ENCODE data around the gene SPATA6L.
"Not testable (repeated sequence)": the region's sequence is repeated elsewhere in the genome, so short reads cannot be mapped to it uniquely, and the experiment has no call there.

The SPATA6L gene

DNA sequence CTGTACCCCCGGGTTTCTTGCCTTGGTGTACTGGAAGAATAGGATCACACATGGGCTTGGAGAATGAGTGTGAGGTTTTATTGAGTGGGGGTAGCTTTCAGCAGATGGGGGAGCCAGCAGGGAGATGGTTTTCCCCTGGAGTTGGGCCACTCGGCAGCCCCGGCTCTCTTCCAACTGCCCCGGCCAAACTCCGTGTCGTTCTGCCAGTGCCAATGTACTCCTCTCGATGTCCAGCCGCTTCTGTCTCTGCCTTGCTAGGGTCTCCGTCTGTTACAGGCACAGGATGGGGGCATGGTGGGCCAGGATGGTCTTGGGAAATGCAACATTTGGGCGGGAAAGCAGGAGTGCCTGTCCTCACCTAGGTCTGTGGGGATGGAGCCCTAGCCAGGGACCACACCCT, 11.7 kb downstream of the SPATA6L start:
- no peak for DNase-seq (ENCODE audit: low read depth, low spot score)

DNA sequence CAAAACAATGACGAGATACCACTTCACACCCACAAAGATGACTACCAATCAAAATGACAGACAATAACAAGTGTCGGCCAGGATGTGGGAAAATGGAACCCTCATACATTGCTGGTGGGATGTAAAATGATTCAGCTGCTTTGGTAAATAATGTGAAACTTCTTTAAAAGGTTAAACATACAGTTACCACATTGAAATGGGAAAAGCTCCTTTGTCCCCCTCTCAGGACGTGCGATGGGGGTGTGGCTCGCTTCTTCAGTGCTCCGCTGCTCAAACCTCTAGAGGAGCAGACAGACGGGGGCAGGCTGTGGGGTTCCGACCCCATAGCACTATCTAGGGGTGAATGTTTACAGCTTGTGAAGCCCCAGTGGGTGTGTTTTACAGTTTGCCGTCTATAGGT, 12.2 kb downstream of the SPATA6L start:
- no peak for DNase-seq (ENCODE audit: low read depth, low spot score)
- H3K27ac ChIP-seq = no peak overlapping the region

More for the DNA sequence above, 11.7 kb downstream of the SPATA6L start:
- H3K27ac ChIP-seq = no peak overlapping the region

DNA sequence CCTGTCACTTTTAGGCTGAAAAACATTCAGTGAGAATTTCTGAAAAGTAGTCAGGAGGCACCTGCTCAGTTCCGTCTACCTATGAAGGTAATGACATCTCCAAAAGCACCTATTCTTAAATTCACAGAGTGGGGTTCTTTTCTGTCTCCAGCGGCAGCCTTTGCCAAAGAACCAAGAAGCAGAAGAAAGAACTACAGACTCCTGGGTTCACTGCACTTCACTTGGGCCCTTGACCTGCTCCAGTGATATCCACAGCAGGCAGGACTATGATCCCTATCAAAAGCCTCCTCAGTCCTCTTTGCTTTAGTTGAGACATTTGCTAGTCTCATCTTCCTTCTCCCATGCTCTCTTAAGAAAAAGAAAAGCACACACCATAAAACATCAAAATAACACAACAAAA, 23.9 kb downstream of the SPATA6L start:
- H3K27ac ChIP-seq = no peak overlapping the region
- no peak for DNase-seq (ENCODE audit: low read depth, low spot score)

DNA sequence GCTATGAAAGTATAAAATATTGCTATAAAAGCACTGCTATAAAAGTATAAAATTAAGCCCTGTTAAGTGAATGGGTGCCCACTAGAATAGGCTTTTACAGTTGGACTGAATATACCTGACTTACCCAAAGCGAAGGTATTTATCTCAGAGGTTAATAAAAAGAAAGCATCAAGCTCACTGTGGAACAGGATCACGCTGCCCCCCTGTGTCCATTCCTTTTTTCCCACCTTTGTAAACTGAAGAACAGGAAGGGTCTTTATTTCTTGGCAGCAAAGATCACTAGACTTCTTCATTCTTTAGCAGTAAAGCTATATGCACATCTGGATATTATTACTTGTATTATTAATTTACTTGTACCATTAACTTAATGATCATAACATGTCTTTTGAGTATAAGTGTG, 26.3 kb downstream of the SPATA6L start:
- DNase-seq (ENCODE audit: low read depth, low spot score) = no peak
- no peak overlapping the region for H3K27ac ChIP-seq

DNA sequence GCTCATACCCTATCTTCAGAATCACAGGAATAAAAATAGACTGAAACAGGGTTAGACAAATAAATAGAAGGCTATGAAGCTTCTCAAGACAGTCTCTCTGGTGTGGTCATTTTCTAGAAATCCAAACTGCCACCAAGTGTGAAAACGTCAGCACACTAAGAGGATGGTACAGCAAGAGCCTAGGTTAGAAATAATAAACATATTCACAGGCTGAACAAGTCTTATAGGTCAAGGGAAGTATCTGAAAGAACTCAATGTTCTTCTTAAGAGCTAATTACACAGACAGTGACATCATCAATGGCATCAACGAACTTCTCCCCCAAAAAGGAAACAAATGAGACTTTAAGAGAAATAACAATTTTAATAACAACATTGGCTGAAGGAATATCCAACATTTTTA, 26.9 kb downstream of the SPATA6L start:
- no peak for DNase-seq (ENCODE audit: low read depth, low spot score)
- no peak overlapping the region for H3K27ac ChIP-seq

DNA sequence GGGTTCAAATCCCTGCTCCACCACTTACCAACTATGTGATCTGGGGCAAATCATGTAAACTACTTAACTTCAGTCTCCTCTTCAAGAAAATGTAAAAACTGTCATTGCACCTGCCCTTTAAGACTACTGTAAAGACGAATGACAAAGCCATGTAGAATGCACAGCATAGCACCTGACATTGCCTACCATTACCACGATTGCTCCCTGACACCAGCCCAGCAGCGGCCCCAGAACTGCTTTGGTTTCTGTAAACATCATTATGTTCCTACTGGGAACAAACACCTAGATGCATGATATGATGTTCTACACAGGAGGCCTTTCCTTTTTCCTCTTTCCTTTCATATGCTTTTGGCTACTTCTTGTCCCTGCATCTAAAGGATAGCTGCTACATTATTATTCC, 27.3 kb downstream of the SPATA6L start:
- no peak overlapping the region for H3K27ac ChIP-seq
- no peak for DNase-seq (ENCODE audit: low read depth, low spot score)

DNA sequence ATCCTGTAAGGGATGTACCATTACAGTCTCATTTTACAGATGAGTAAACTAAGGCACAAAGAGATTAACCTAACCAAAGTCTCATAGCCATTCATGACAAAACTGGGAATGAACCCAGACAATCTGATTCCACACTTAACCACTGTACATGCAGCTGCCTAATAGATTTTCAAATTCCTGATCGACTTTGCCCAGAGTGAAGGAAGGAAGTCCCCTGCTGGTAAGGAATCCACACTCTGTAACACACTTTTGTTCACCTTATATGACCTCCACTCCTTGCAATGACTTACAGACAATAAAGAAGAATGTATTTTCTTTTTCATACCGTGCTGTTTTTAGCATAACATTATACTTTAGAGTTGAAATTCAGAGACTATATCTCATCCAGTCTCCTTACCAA, 35.4 kb downstream of the SPATA6L start:
- no peak for DNase-seq (ENCODE audit: low read depth, low spot score)
- no peak overlapping the region for H3K27ac ChIP-seq

DNA sequence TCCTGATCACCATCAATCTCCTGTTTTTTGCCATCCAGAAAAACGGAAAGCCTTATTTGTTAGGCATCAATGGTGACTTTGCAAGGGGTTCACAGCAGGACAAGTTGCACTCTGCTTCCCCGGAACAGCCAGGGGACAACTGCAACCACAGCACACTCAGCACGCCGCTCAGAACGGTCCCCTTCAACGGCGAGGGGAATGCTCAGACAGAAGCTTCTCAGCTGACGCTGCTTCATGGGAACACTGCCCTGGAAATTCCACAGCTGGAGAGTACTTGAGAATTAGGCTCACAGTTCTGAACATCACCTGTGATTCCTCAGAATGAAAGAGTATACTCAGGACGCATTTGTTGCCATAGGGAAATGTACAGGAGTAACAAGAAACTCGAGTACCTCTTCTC, 44.3 kb downstream of the SPATA6L start:
- H3K27ac ChIP-seq = no peak overlapping the region
- no peak for DNase-seq (ENCODE audit: low read depth, low spot score)

DNA sequence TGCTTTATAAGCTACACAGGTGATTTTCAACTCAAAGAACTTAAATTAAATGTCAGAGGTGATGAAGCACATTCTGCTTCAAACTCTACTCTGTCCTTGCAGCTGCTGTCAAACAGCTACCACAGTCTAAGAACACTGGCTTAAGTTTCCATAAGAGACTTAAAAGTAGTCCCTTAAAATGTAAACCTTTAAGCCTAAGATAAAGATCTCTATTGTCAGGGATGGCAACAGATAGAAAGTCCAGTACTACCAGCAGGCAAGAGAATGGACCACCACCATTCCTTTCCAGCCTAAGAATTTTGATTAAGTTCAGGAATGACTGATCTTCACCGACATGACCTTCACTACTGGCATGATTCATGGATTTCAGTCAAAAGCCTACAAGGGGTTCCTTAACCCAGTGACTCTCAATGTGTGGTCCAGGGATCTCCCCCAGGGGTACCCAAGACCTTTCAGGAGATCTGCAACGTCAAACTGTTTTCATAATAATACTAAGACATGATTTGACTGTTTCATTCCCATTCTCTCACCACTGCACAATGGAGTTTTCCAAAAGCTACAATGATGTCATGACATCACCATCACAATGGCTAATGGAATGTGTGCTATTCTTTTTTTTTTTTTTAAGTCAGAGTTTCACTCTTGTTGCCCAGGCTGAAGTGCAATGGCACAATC, 45.3 kb downstream of the SPATA6L start:
- H3K27ac ChIP-seq = no peak overlapping the region
- DNase-seq (ENCODE audit: low read depth, low spot score) = no peak

DNA sequence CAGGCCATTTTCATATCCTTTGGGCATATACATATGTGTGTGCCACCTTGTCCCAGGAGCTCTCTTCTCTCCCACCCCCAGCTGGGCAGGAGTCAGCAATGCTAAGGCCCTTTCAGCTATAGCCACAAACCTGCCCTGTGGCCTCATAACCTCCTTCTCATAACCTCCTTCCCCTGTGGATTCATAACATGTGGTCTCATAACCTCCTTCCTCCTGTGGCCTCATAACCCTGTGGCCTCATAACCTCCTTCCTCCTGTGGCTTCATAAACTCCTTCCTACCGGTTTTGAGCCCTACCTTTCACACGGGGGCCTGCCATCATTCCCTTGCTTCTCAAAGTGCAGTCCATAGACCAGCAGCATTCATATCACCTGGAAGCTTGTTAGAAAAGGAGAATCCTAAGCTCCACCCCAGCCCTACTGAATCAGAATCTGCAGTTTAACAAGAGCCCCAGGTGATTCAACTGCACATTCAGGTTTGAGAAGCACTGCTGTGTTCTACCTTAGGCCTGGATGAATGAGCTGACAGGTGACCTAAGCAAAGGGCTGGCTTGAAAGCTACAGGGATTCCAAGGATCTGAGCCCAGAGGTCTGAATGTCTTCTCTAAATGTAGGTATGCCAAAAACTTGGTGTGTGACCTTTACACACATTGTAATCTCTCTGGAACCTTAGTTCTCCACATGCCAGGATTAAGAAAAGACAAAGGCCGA, 46.1 kb downstream of the SPATA6L start:
- H3K27ac ChIP-seq = no peak overlapping the region
- DNase-seq (ENCODE audit: low read depth, low spot score) = no peak

DNA sequence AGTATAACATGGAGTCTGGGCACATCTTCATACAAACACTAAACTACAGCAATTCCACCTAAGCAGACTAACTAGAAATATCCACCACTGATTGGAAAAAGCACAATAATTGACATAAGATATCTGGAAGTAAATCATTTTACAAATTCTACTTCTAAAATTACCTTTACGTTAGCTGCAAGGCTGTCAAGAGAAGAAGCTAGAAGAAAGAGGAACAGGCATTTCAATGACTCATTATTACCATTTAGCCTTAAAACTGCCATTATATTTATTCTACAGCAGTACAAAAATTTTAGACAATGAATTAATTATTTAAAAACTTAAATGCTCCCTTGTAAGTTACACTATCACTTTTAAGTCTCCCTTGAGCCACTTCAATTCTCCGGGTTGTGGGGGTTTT, 47.6 kb downstream of the SPATA6L start:
- no peak overlapping the region for H3K27ac ChIP-seq
- DNase-seq (ENCODE audit: low read depth, low spot score) = no peak

DNA sequence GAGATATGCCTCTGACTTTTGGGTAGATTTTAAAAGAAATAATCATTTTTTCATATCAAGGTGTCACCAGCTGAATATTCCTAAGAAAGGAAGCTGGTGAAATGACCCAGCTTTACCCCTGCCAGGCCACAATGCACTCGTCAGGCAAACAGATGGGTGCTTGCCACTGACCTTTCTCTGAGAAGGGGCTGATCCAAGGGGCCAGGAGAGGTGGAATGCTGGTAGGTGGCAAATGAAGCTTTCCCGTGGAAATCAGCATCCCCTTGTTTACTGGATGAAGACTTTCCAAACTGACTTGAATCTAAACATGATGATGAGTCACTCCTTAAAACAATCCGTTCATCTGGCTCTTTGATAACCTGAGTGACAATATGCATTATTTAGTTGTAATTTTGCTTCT, 48.5 kb downstream of the SPATA6L start:
- DNase-seq (ENCODE audit: low read depth, low spot score) = no peak
- no peak overlapping the region for H3K27ac ChIP-seq

DNA sequence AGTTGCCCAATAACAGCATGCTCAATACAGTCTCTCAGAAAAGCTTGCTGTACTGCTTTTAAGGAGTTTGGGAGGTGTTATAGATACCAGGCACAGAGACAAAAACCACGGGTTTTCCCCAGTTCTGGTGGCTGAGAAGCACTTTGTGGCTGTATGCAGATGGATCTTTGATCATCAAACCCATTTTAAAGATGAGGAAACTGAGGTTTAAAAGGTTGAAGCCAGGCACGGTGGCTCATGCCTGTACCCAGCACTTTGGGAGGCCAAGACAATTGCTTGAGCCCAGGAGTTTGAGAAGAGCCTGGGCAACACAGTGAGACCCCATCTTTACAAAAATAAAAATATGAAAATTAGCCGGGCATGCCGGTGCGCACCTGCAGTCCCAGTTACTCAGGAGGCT, 50.5 kb downstream of the SPATA6L start:
- no peak for DNase-seq (ENCODE audit: low read depth, low spot score)
- H3K27ac ChIP-seq = no peak overlapping the region

DNA sequence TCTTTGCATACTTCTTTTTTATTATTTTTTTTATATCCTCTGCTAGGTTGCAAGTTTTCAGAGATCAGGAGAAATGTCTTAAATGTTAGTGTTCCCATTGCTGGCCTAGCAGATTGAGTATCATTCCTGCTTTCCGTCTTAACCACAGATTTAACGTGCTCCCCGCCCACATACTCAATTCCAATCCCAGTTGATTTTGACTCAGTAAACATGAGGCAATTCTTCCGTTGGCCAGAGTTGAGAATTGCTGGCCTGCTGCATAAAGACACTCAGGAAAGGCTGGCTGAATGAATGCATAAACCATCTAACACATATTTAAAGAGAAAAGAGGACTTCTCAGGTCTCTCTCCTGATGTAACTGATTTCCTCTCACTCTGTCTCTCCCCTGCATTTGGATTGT, 51.0 kb downstream of the SPATA6L start:
- DNase-seq (ENCODE audit: low read depth, low spot score) = no peak
- no peak overlapping the region for H3K27ac ChIP-seq

DNA sequence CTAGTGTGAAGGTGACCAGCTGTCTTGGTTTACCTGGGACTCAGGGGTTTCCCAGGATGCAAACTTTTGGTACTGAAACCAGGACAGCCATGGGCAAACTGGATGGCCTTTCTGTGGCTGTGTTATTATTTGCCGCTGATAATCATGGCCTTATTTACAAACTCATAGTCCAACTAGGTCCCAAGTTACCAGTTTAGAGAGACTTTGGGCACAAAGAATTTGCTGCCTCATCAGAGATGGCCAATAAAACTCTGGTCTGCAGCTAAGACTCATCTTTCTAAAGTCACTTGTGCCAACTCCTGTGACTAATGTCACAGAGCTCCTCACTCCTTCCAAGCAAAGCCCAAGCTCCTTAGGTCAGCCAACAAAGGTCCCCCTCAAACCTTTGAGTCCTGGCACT, 51.7 kb downstream of the SPATA6L start:
- DNase-seq (ENCODE audit: low read depth, low spot score) = no peak
- no peak overlapping the region for H3K27ac ChIP-seq

DNA sequence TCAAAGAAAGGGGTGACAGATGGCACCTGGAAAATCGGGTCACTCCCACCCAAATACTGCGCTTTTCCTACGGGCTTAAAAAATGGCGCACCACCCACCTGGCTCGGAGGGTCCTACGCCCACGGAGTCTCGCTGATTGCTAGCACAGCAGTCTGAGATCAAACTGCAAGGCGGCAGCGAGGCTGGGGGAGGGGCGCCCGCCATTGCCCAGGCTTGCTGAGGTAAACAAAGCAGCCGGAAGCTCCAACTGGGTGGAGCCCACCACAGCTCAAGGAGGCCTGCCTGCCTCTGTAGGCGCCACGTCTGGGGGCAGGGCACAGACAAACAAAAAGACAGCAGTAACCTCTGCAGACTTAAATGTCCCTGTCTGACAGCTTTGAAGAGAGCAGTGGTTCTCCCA, 60.2 kb downstream of the SPATA6L start:
- DNase-seq (ENCODE audit: low read depth, low spot score) = not testable (repeated sequence)

DNA sequence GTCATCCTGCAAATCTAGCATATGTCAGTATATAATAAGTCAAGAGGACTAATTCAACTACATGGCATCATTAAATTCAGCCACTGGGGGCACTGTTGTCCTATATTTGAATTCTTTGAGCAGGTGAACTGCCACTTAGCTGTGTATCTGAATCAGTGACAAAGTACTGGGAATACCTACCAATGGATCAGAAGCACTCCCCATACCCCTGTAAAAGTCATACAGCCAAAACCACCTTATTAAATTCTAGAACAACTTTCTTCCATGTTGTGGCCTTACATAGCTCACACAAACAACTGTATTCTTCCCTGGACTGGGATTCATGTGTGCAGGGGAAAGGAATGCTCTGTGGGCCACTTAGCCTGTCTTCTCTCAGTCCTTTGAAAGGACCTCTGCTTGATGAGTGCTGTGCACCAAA, 61.6 kb downstream of the SPATA6L start:
- no peak for DNase-seq (ENCODE audit: low read depth, low spot score)
- H3K27ac ChIP-seq = no peak overlapping the region

More for the DNA sequence above, 60.2 kb downstream of the SPATA6L start:
- H3K27ac ChIP-seq = not testable (repeated sequence)

DNA sequence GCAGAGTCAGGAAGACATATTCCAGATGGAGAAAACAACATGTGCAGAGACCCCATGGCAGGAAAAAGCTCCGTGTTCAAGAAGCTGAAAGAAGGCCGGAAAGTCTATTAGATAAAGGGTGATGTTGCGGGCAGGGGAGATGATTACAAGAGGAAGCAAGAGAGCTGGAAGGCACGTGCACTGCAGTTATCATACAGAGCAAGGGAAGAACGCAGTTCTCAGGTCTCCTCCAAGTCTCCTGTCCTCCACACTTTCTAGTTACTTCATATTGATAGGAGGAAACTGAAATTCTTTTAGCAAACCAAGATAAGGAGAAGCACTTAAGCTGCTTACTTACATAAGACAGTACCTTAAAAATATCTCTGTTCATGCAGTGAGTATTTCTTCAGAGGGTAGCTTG, 62.5 kb downstream of the SPATA6L start:
- DNase-seq (ENCODE audit: low read depth, low spot score) = no peak
- no peak overlapping the region for H3K27ac ChIP-seq

DNA sequence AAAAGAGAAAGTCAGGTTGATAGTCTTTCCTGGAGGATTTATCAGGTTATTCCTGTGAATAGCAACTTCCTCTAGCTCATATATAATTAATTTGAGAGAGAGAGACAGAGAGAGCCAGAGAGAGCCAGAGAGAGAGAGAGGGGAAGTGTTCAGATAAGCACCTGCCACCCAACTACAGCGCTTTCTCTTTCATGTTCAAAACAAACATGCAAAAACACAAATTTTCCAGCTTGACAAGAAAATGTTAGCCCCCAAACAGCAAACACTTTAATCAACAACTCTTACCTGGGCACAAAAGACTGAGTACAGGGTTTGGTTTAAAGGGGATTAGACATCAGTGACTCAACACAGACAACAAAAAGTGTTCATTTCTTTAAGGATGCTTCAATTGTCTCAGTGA, 65.9 kb downstream of the SPATA6L start:
- H3K27ac ChIP-seq = no peak overlapping the region
- no peak for DNase-seq (ENCODE audit: low read depth, low spot score)

DNA sequence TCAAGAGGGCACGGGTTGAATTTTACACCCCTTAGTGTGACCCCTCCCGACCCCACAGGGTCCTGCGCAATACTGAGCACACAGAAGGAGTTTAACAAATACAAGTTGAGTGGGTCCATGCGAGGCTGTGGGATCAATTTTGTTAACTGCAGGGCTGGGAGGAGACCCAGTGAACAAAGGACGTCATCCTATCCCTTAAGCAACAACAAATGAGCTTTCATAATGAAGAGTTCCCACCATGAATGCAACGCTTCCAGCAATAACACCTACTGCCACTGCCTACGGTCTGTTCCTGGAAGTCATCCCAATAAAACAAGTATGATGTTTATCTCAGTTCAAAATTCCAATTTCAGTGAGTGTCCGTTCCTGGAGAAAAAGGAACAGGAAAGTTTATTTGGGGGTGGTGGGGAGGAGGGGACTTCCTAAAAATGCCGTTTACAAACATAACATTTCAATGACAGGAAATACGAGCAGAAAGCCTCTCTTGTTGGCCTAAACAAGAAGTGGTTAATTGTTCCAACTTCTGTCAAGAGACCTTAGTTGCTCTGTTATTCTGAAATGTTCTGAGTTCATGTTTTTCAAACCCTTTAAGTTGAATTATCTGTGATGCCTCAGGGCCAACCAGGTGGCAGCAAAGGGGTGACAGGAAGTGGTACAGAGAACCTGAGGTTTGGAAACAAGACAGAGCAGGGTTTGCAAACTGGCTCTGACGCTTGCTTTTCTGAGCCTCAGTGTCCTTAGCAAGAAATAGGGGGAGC, 69.9 kb downstream of the SPATA6L start:
- H3K27ac ChIP-seq = no peak overlapping the region
- DNase-seq (ENCODE audit: low read depth, low spot score) = no peak

DNA sequence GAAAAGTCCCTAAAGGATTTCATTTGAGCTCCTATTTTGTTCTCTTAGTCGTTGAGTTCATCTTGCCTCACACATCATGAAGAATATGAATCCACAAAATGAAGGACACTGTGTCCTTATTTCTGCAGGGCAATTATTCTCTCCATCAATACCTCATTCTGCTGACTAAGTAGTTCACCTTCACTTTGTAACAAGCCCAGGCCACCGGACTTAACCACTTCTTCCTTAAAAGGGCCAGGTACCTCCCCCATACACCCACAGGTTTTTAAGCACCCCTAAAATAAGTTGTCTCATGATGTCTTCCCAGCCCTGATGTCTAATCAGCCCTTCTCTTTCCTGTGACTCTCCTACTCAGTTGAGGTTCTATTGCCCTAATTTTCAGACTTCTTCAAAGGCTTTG, 71.3 kb downstream of the SPATA6L start:
- H3K27ac ChIP-seq = no peak overlapping the region
- DNase-seq (ENCODE audit: low read depth, low spot score) = no peak
